Ishikawa (cell line): Measurements from ENCODE around the gene DIP2C.

ENCODE experiments used
- EP300 ChIP-seq: IDR thresholded peaks from 2 replicates; pipeline ENCODE4 v1.6.1; 2012; ENCODE audit warnings: borderline replicate concordance
- NFIC ChIP-seq: IDR thresholded peaks from 2 replicates; pipeline ENCODE4 v1.6.1; 2012
- RAD21 ChIP-seq: IDR thresholded peaks from 2 replicates; pipeline ENCODE4 v1.6.1; 2012; ENCODE audit warnings: low read depth
- TCF12 ChIP-seq: IDR thresholded peaks from 2 replicates; pipeline ENCODE4 v1.6.1; 2012; ENCODE audit warnings: low read depth
- YY1 ChIP-seq: IDR thresholded peaks from 2 replicates; pipeline ENCODE4 v1.6.1; 2012; ENCODE audit warnings: low read depth

DNA sequence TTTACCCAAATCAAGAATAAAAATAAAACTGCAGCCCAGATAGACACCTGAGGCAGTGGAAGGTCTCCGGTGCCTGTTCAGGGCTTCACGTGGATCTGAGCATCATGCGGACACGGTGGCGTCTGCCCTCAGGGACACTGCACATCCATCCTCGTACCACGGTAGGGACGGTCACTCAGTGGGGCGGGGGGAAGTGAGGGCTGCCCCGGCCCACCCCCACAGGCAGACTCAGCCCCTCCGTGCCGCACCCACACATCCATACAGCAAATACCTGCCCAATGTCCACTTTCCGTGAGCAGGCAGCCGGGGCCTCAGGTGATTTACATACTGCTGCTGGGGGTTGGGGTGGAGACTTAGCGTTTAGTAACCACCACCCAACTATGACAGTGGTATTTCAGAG is 207.8 kb downstream of the DIP2C start:
- TF ChIP-seq TCF12 (no peak), NFIC (no peak), EP300 (no peak), YY1 (no peak), RAD21 (no peak)
